ENCODE data around the gene TPSG1.
A peak's percentile ranks its signal among the peaks of the same experiment; 100 is the strongest.
"Not testable (repeated sequence)": the region's sequence is repeated elsewhere in the genome, so short reads cannot be mapped to it uniquely, and the experiment has no call there.

Gene TPSG1

DNA sequence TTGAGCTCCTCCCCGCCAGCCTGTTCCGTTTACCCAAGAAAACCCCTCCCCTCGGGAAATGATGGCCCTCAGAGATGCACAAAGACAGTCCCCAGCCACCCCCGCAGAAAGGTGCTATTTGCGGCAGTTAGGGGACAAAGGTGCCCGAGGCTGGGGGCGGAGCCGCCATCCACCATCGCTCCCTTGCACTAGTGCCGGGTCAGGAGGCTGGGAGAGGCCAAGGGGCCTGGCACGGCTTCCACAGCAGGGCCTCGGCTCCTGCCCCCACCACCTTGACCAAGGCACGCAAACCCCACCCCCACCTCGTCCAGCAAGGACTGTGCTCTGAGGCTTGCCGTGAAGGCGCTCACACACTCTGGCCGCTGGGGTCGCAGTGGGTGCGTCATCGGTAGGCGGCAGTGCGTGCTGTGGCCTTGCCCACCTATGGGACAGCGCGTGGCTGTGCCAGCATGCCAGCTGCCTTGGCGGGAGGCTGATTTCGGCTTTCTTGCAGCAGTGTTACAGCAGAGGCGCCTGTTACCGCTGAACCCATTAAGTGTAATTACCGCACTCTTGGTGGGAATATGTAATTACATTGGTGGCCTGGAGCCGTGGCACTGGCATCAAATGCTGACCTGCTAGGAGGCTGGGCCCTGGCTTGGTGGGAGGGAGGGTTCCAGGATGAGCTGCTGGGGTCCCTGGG is 31.8 kb downstream of the TPSG1 start:
- no peak for DNase-seq

DNA sequence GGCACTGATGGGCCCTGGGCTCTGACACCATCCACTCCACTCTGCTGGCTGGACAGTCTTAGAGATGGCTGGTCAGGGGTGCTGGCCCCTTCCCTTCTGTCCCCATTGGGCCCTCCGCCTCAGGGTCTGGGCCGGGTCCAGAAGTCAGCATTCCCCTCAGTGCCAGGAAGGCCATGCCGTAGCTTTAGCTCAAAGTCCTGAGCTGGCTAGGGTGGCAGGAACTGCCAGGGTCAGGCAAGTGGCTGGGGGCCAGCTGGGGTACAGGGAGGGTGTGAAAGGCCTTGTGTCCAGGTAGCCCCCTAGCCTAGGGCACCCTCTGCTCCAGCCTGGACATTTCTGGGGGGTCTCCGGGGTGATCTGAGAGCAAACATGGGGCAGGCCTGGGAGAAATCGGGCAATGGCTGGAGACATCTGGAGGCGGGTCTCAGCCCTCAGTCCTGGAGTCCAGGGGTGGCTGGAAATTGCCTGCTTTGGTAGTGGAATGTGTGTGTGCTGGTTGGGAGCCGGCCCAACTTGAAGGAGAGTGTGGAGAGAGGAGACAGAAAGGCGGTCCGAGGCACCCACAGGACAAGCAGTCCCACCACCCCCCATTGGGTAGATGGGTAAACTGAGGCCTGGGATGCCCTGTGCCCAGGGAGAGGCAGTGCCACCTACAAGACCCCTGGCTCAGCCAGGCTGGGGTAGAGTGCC is 32.5 kb downstream of the TPSG1 start:
- no peak for DNase-seq

DNA sequence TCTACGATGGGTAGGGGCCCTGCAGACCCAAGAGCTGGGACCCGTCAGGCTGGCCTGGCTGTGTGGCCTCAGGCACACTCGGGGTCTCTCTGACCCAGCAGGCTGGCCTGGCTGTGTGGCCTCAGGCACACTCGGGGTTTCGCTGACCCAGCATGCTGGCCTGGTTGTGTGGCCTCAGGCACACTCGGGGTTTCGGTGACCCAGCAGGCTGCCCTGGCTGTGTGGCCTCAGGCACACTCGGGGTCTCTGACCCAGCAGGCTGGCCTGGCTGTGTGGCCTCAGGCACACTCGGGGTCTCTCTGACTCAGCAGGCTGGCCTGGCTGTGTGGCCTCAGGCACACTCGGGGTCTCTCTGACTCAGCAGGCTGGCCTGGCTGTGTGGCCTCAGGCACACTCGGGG is 34.3 kb downstream of the TPSG1 start:
- DNase-seq = not testable (repeated sequence)

DNA sequence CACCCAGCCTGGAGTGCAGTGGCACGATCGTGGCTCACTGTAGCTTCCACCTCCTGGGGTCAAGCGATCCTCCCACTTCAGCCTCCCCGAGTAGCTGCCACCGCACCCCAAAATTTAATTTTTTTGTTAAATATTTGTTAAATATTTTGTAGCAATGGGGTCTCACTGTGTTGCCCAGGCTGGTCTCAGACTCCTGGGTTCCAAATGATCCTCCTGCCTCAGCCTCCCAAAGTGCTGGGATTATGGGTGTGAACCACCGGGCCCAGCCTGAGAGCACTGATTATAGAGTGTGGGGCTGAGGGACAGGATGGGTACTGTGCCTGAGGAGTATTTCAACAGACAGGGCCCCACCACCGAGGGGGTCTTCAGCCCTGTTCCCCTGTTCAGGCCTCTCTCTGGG is 35.6 kb downstream of the TPSG1 start:
- no peak for DNase-seq

DNA sequence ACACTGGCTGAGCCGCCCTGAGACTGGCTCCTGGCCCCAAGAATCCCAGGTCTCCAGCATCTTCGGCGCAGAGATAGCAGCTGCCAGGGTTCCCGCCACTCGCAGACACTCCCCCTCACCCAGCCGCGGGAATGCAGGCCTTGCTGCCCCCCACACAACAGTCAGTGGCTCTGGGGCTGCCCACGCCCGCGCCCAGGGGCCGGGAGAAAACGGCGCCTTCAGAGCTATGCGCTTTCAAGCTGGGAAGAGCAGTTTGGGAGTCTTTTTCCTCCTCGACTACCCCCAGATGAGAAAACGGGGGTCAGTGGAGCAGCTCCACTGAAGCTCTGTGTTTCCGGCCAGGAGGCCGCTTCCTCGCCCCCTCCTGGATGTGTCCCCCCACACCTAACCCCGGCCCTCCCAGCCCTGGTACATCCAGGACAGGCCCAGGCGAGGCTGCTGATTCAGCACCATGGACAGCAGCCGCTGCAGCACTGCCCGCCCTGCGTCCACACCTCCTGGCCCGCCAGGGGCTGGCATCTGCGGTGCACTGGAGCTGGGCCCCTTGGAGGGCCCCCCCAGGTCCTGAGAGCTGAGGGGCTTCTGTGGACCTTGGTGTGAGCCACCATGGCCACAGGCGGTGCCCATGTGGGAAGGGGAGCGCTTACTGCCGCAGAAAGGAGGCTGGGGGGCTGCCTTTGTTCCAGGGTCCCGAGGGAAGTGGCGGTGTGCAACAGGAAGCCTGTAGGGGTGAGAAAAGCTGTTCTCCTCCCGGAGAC is 36.5 kb downstream of the TPSG1 start:
- peak; percentile 20 to 34 for DNase-seq

DNA sequence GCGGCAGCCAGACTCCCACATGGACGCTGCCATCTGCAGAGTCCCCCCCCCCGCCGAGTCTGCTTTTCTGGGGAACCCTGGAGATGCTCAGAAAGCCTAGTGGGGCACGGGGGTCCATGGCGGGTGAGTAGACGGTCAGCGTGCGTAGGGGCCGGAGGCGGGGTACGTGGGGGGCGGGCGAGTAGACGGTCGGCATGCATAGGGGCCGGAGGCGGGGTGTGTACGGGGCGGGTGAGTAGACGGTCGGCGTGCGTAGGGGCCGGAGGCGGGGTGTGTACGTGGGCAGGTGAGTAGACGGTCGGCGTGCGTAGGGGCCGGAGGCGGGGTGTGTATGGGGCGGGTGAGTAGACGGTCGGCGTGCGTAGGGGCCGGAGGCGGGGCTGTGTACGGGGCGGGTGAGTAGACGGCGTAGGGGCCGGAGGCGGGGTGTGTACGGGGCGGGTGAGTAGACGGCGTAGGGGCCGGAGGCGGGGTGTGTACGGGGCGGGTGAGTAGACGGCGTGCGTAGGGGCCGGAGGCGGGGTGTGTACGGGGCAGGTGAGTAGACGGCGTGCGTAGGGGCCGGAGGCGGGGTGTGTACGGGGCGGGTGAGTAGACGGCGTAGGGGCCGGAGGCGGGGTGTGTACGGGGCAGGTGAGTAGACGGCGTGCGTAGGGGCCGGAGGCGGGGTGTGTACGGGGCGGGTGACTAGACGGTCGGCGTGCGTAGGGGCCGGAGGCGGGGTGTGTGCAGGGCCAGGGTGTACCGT is 39.4 kb downstream of the TPSG1 start:
- DNase-seq = not testable (repeated sequence)

DNA sequence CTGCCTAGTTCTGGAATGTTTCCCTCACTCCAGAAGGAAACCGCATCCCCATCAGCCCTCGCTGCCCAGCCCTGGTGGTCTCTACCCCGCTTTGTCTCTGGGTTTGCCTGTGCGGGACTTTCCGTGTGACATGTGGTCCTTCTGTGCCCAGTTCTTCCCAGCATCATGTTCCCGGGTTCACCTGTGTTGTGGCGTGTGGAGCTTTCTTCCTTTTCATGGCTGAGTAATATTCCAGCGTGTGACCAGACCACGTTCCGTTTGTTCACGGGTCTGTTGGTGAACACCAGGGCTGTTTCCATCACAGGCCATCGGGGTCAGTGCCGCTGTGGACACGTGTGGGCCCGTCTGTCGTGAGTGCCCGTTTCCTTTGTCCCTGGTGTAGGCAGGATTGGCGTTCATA is 40.1 kb downstream of the TPSG1 start:
- DNase-seq = no peak

DNA sequence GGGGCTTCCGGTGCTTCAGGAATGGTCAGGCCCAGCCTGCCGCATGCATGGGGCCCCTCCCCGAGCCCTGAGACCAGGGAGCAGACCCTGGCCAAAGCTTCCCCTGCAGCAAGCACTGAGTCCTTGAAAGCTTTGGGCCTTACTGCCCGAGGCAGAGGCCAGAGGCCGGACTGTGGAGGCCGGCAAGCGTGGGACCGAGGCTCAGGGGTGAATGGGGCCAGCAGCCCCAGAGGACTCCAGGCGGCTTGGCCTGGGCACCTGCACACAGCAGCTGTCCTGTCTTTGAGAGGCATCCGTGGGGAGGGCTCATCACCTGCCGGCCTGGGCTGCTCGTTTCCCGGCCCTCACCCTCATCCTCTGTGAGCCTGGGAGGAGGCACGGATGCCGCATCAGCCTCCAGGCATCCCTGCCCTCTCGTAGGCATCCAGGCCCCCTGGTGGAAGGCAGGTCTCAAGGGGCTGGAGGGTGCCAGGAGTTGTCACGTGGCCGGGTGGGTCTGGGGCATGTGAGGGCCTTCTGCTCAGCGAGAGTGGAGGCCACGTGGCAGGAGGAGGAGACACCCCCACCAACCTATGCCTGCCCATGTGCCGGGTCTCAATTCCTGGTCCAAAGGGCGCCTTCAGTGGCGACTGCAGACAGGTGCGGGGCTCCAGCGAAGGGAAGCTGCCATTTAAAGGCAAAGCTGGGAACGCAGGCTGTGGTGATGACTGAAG is 40.8 kb downstream of the TPSG1 start:
- no peak for DNase-seq

DNA sequence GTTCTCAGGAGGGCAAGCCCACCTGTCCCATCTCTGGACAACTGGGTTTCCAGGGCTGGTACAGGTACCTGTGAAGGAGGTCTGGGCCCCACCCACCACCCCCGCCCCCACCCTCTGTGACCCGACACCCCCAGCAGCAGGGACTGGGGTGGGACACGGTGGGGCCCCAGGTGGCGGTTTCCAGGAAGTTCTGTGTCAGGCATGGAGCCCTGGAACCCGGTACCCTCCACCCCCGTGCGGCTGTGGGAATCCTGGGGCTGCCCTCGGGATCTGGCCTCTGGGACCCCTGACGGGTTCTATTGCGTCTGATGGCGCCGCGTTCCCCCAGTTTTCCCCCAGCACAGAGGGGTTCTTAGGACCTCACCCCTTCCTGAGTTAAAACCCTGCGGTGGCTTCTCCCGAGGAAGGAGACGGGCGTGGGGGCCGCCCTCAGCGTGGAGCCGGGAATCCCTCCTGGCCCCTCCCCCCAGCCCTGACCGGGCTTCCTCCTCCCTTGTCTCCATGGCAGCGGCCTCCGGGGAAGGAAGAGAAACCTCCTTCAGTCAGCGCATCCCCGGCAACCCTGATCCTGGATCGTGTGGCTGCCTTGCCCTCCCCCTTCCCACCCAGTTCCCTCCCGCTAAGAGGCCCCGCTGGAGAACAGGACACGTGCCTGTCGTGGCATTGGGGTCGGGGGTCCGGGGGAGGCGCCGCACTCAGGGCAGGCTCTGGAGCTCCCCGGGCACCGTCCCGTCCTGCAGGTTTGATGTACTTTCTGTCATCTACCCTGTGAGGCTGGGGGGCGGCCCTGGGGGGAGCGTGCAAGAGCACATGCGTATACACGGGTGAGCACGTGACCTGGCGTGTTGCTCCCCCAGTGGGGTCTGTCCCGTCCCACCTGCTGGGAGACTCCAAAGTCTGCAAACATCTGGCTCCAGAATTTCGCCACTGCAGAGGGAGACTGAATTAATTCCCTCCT is 41.8 kb downstream of the TPSG1 start:
- DNase-seq = no peak

DNA sequence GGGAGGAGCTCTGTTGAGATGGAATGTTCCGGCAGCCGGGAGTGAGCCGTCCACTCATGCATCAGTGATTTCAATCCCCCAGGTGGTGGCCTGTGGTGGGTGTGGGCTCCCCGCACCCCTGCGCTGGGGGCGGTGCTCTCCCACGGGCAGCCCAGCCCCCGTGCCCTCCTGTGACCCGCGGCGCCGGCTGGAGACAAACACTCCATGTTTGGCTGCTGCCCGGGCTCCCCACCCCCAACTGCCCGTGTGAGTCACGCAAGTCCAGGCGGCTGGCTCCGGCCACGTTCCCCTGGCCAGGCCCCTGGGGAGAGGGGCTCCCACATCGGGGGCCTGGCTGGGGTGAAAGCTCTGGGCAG is 42.8 kb downstream of the TPSG1 start:
- no peak for DNase-seq

DNA sequence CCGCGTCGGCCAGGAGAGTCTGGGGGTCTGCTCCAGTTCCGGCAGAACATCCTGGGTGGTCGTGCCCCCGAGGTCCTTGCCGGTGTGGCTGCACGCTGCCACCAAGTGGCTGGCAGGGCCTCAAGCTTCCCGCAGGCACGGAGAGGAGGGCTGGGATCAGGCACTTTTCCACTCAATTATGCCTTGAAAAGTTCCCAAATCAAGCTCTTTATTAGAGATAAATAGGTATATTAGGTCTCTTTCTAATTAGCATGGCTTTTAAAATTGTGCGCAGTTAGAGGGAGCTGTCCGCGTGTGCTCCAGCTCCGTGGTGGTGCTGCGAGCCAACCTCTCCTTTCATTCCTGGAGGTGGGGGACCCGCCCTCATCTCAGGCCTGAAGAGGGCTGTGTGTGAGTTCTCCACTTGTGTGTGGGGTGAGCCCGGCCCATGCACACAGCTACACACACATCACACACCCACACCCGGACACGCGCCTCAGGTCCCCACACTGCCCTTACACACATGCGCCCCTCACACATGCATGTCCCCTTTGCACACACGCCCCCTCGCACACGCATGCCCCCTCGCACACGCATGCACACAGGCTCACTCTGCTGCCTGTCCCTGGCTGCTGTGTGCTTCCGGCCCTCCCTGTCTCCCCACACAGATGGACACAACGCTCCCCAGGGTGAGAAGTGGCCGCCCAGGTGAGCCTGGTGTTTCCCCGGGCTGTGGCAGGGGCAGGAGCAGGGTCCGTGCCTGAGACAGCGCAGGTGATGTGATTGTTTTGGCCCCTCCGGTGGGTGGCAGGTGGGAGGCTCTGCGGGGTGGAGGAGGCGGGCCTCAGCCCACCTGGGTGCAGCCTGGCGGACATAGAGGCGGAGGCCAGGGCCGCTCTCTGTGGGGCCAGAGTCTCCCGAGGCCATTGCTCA is 43.4 kb downstream of the TPSG1 start:
- no peak for DNase-seq

DNA sequence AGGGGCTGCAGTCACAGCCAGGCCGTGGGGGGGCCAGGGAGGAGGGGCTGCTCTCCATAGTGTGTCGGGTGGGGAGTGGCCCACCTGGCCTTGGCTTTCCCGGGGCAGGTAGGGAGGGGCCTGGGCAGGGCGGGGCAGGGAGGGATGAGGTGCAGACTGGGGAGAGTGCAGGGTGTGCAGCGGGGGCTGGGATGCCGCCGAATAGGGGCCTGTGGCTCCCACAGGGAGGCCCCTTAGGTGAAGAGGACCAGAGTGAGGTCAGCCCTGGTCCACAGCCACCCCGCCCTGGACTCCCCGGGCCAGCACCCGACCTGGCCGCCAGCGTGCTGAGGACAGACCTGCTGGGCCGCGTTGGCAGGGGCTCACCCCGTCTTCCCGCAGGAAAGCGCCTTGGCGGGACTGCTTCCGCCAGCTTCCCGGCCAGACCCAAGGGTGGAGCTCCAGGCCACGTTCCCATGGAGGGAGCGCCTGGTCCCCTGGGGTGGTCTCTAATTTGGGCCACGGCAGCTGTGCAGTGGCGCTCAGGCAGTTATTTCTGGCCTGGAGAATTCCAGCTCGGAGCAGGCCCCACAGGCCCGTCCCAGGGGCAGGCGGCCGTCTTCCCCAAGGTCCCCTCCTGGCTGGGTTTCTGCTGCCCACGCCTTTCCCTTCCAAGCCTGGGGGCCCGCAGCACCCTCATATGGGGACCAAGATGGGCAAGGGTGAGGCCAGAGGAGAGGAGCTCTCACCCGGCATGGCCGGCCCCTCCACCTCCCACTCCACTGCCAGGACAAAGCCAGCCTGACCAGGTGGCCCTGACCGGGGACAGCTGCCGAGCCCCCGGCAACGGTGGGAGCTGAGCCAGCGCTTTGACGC is 44.3 kb downstream of the TPSG1 start:
- DNase-seq = no peak

DNA sequence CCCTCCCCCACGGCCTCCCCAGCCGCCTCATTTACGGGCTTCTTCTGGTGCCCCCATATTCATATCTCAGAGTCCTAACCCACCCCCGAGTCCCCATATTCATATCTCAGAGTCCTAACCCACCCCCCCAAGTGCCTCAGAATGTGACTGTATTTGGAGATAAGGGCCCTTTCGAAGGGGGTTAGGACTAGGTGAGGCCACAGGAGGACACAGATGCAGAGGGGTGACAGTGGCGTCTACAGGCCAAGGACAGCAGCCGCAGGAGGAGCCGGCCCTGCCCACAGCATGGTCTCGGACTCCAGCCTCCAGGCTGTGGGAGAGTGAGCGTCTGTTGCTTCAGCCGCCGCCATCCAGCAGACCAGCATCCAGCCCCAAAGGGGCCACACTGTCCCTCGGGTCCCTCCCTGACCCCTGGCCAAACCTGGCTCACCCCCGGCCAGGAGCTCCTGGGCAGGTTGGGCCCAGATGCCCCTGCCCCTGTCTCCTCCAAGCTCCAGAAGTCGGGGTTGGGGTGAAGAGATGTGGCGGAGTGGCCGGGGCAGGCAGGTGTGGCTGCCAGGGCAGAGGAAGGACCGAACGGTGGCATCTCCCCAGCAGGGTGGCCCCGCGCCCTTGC is 46.7 kb downstream of the TPSG1 start:
- DNase-seq = no peak

DNA sequence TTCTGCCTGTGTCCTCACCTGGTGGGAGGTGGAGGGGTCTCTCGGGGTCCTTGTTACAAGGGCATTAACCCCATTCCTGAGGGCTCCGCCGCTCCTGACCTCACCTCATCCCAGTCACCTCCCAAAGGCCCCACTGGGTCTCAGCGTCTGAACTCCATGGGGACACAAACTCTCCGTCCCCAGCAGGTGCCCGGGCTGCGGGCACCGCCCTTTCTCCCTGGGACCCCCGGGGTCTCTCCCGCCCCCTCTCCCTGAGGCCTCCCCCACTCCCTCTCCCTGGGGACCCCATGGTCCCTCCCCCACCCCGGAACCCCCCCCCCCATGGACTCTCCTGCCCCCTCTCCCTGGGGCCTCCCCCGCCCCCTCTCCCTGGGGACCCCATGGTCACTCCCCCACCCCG is 47.3 kb downstream of the TPSG1 start:
- DNase-seq = no peak

DNA sequence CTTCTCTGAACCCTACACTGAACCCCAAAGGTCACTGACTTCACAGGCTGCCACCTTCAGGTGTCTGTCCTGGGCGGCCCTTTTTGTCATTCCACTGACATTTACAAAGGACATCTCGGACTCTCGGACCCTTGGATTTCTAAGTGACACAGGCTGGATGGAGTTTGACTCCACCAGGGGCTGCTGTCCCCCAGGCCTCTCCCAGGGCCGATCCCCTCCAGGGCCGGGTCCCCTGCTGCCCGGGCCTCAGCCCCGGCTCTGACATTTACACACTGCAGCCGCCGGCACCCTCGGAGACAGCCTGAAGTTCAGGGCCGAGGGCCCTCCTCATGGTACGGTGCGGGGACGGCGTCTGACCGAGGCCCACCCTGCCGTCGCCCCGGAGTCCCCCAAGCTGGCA is 48.0 kb downstream of the TPSG1 start:
- no peak for DNase-seq

DNA sequence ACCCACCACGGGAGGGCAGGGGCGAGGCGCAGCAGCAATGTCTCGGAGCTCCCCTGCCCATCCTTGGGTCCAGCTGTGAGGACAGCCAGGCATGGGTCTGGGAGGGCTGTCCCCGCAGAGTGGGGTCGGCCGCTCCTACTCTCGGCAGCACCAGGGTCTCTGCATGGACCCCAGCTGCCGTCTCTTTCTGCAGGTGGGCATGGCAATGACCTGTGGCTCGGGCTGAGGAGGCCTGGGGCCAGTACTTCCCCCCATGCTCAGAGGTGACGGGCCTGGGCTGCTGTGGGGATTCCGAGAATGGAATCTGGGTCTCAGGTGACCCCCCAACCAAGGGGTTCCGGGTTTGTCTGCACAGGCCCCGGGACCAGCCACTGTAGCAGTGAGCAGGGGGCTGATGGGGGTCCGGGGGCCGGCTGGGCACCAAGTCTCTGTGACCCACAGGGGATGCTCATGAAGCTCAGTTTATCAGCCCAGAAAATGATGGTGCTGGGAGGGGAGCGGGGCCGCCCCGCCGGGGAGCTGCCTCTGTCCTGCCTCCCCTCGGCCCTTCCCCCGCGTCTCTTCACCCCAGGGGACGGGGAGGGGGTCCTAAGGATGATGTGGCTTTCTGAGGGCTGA is 48.7 kb downstream of the TPSG1 start:
- no peak for DNase-seq

DNA sequence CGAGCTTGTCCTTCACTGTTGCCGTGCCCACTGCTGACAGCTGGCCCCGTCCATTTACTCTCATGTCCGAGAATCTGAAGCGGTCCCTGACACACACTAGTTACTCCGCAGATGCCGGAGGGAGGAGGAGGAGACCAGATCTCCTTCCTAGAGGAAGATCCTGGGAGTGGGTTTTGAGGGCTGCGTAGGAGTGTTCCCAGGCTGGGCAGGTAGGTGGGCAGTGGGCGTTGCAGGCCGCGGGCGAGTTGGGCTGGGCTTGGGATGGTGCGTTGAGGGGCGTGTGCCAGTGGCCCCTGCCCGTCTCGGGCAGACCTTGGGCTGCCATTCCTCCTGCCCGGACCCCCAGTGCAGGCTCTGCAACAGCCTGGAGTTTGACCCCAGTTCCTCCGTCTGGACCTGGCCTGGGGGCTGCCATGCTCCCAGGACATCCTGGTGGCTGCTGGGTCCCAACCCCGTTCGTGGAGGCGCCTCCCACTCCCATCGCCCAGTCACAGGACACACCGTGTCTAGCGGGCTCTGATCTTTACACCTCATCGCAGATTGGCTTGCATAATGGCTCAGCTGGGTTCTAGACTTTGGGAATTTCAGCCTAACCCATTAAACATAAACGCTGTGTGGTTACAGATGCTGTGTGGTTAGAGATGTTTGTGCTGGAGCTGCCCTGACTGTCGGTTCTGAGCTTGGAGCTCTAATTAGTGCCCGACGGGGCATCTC is 49.3 kb downstream of the TPSG1 start:
- DNase-seq = no peak
